Amniotic epithelial cell (primary cell): ENCODE data around the gene MSH4.
"Not testable (repeated sequence)": the region's sequence is repeated elsewhere in the genome, so short reads cannot be mapped to it uniquely, and the experiment has no call there.

Source experiments
- DNase-seq: peaks from one replicate; pipeline ENCODE4 v3.0.0-alpha.2; 2010; ENCODE audit warnings: low read depth

MSH4 gene

DNA sequence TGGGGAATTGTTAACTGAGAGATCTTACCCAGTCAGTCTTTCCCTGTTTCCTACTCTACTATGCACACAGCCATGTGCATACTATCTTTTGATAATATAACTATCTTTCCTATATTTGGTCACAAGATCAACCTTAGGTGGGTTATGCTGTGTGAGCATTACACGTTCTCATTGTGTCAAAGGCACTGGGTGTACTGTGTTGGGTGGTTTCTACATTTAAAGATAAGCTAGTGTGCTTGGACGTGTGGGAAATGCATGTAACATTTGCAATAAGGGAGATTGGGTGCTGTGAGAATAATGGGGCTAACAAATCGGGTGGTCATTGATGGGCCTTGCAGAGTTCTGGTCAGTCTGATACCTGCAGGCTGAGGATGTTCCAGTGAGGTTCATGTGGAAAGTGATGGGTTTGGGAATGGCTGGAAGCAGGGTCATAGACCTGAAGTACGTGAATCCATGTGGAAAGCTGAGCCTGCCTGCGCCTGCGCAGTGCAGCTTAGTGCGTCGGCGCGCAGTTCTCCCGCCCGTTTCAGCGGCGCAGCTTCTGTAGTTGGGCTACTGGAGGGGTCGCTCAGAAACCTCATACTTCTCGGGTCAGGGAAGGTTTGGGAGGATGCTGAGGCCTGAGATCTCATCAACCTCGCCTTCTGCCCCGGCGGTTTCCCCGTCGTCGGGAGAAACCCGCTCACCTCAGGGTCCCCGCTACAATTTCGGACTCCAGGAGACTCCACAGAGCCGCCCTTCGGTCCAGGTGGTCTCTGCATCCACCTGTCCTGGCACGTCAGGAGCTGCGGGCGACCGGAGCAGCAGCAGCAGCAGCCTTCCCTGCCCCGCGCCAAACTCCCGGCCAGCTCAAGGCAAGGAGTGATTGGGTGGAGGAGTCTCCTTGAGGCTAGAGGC lies at the start of gene MSH4:
MSH4 (plus strand) TSS at position 507 of the 897 bp plus-strand sequence; CDS start at position 611, 104 bp downstream.
- no peak for DNase-seq

DNA sequence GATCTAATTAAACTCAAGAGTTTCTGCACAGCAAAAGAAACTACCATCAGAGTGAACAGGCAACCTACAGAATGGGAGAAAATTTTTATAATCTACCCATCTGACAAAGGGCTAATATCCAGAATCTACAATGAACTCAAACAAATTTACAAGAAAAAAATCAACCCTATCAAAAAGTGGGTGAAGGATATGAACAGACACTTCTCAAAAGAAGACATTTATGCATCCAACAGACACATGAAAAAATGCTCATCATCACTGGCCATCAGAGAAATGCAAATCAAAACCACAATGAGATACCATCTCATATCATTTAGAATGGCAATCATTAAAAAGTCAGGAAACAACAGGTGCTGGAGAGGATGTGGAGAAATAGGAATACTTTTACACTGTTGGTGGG lies 39.5 kb upstream of the MSH4 start:
- not testable (repeated sequence) for DNase-seq

GRCh38 chr1:75758543-75758942 lies 38.1 kb upstream of the MSH4 start:
- not testable (repeated sequence) for DNase-seq

DNA sequence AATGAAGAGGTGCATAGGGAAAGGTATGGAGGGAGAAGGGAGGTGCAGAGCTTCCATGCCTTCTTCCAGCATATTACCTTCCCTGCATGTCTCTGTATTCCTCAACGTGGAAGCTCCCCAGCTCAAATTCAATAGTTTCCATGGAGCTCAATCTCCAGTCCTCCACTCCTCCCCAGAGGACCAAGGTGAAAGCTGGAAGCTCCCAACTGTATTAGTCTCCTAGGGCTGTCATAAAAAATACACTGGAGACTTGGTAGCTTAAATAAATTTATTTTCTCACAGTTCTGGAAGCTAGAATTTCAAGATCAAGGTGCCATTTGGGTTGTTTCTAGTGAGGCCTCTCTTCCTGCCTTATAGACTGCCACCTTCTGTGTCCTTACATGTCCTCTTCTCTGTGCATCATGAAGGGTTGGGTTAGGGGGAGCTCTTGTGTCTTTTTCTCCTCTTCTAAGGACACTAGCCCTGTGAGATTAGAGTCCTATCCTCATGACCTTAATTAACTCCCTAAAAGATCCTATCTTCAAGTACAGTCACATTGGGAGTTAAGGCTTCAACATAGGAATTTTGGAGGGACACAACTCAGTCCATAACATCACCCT lies 32.5 kb upstream of the MSH4 start:
- DNase-seq = no peak

GRCh38 chr1:75765697-75766355 lies 30.9 kb upstream of the MSH4 start:
- peak; percentile 81 for DNase-seq

GRCh38 chr1:75768016-75768415 lies 28.7 kb upstream of the MSH4 start:
- DNase-seq = no peak

DNA sequence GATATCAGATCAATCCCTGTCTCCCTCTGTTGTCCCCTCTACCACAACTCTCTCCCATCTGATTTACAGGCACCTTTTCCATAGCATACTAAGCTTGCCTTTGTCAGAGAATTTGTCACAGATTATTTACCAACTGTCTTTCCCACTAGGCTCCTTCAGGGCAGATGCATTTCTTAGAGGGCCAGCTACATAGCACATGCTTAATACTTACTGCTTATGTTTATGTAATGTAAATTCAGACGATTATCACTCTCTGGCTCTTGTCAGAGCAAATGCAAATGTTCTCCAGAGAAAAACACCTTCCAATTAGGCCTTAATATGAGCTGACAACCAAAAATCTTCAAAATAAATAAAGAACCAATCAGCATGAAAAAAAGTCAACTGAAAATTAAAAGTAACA lies 25.9 kb upstream of the MSH4 start:
- no peak for DNase-seq

DNA sequence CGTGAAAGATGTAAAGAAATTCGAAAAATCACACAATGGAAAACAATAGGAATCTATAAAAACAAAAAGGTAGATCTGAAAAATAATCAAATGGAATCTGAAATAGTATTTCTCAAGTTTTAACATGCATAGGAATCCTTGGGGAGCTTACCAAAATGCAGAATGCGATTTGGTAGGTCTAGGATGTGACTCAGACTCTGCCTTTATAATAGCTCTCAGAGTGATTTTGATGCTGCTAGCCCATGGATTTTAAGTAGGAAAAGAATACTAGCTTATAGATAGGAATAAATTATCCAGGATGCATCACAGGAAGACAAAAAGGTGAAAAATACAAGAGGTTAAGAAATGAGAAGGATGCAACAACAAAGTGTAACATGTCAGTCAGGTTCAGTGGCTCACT lies 24.7 kb upstream of the MSH4 start:
- DNase-seq = no peak

- DNase-seq = not testable (repeated sequence)
Measured at GRCh38 chr1:75777812-75778211, 18.9 kb upstream of the MSH4 start.

- not testable (repeated sequence) for DNase-seq
Measured at GRCh38 chr1:75778694-75779093, 18.0 kb upstream of the MSH4 start.

DNA sequence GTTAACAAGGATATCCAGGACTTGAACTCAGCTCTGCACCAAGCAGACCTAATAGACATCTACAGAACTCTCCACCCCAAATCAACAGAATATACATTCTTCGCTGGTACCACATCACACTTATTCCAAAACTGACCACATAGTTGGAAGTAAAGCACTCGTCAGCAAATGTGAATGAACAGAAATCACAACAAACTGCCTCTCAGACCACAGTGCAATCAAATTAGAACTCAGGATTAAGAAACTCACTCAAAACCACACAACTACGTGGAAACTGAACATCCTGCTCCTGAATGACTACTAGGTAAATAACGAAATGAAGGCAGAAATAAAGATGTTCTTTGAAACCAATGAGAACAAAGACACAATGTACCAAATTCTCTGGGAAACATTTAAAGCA lies 16.5 kb upstream of the MSH4 start:
- not testable (repeated sequence) for DNase-seq

GRCh38 chr1:75783920-75784319 lies 12.8 kb upstream of the MSH4 start:
- not testable (repeated sequence) for DNase-seq

GRCh38 chr1:75785320-75785982 lies 11.2 kb upstream of the MSH4 start:
- no peak for DNase-seq

- peak; percentile 92 for DNase-seq
Measured at GRCh38 chr1:75785983-75786853, 10.5 kb upstream of the MSH4 start, which contains the start of gene RABGGTB. Gene RABGGTB, plus strand, starts transcription at chr1:75786256. Its CDS starts 16 bp downstream, at chr1:75786272.

- no peak for DNase-seq
Measured at GRCh38 chr1:75786901-75787493, 9.7 kb upstream of the MSH4 start.

DNA sequence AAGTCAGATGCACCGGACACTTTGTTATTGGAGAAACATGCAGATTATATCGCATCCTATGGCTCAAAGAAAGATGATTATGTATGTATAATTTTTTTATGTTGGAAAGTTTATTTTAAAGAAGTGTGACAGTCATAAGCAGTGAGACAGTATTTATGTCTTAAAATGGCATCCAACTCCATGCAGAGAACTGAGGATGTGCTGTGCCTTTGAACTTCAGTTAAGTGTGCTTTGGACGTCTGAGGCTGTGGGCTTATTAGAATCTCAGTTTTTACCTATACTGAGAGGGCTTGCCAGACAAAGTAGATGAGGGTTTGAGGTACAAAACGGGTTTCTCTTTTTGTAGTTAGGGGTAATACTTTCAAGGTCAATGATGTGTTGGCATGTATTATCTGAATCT lies 9.2 kb upstream of the MSH4 start:
- no peak for DNase-seq

DNA sequence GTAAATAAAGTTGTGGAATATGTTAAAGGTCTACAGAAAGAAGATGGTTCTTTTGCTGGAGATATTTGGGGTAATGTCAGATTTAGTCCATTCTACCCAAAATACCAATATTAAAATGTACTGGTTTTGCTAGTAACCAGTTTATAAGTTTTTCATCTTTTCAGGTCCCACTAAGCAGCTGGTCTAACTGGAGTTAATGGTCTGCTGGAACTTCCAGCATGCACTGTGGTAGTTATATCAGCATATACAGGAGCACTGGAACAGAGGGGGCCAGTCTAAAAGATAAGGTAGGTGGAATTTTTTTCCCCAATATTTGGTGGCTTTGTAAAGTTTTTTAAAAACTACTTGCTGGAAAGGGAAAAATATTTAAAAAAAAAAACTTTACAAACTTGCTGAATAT lies 6.7 kb upstream of the MSH4 start:
- DNase-seq = no peak

DNA sequence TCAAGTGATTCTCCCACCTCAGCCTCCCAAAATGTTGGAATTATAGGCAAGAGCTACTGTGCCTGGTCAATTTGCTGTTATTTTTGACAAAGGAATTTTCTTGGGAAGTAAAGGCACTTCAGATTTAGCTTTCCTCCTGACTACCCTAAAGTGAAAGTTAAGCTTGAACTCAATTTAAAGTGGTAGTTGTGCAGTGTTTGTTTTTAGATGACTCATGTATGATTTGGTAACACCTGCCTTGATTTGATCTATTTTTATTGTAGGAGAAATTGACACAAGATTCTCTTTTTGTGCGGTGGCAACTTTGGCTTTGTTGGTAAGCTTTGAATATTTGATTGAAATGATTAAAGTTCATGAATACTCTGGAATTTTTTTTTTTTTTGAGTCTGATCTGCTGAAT lies 5.7 kb upstream of the MSH4 start:
- peak; percentile 35 for DNase-seq

GRCh38 chr1:75792091-75792490 lies 4.6 kb upstream of the MSH4 start:
- no peak for DNase-seq

- no peak for DNase-seq
Measured at GRCh38 chr1:75794382-75794781, 2.3 kb upstream of the MSH4 start.

DNA sequence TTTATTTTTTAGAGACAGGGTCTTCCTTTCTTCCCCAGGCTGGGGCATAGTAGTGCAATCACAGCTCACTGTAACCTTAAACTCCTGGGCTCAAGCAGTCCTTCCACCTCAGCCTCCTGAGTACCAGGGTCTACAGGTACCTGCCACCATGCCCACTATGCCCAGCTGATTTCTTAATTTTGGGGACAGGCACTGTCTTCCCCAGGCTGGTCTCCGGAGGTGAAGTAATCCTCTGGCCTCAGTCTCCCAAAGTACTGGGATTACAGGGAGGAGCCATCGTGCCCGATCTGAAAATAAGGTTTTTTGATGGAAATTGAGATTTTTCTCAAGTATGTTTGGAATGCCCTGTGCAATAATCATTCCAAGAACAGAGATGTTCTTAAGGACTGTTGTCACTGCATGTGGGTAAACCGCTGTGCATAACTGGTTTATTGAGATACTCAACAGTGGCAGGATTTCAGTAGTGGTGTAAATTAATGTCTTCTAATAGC lies 934 bp upstream of the MSH4 start:
- DNase-seq = no peak
